ENCODE data around the gene CAPN10.

GRCh38 chr2:240579071-240579762 lies 7.3 kb upstream of the CAPN10 start:
- TF ChIP-seq CTCF (IDR thresholded peaks at IDR 0.05) (no peak), POLR2A (IDR thresholded peaks at IDR 0.05) (no peak), POLR2AphosphoS5 (IDR thresholded peaks at IDR 0.05) (no peak)

Data from prostate gland (tissue), 2 donors.